GM21381 (cell line): Measurements from ENCODE around the gene ANXA8L1.
"Not testable (repeated sequence)": the region's sequence is repeated elsewhere in the genome, so short reads cannot be mapped to it uniquely, and the experiment has no call there.

Source experiments
- ATAC-seq: cut with Tn5 transposase; IDR thresholded peaks from one replicate; pipeline ENCODE4 v1.9.1; 2021; ENCODE audit warnings: mild to moderate bottlenecking, moderate library complexity; ENCODE audit not compliant: unreplicated experiment

Gene ANXA8L1

GRCh38 chr10:46375406-46375805 is at the start of gene ANXA8L1:
ANXA8L1 (plus strand) TSS chr10:46375776; CDS start chr10:46375852, 76 bp downstream.
- ATAC-seq = not testable (repeated sequence)

GRCh38 chr10:46326066-46326465 is 49.5 kb upstream of the ANXA8L1 start:
- ATAC-seq = no peak

GRCh38 chr10:46326971-46327370 is 48.6 kb upstream of the ANXA8L1 start:
- no peak for ATAC-seq

- no peak for ATAC-seq
Measured at GRCh38 chr10:46327685-46328084, 47.9 kb upstream of the ANXA8L1 start.

GRCh38 chr10:46328853-46329689 is 46.5 kb upstream of the ANXA8L1 start:
- no peak for ATAC-seq

GRCh38 chr10:46329690-46330016 is 45.9 kb upstream of the ANXA8L1 start:
- ATAC-seq = no peak

GRCh38 chr10:46330894-46331293 is 44.7 kb upstream of the ANXA8L1 start:
- no peak for ATAC-seq

- not testable (repeated sequence) for ATAC-seq
Measured at GRCh38 chr10:46365484-46365883, 10.1 kb upstream of the ANXA8L1 start.

GRCh38 chr10:46367209-46367608 is 8.4 kb upstream of the ANXA8L1 start:
- ATAC-seq = not testable (repeated sequence)

- ATAC-seq = not testable (repeated sequence)
Measured at GRCh38 chr10:46367666-46368240, 7.8 kb upstream of the ANXA8L1 start.

GRCh38 chr10:46368956-46369355 is 6.6 kb upstream of the ANXA8L1 start:
- ATAC-seq = not testable (repeated sequence)

GRCh38 chr10:46374410-46374809 is 1.2 kb upstream of the ANXA8L1 start:
- not testable (repeated sequence) for ATAC-seq

GRCh38 chr10:46377022-46377421 is 1.4 kb downstream of the ANXA8L1 start:
- not testable (repeated sequence) for ATAC-seq

- ATAC-seq = not testable (repeated sequence)
Measured at GRCh38 chr10:46377651-46378050, 2.1 kb downstream of the ANXA8L1 start.

- ATAC-seq = not testable (repeated sequence)
Measured at GRCh38 chr10:46378108-46378507, 2.5 kb downstream of the ANXA8L1 start.

- ATAC-seq = not testable (repeated sequence)
Measured at GRCh38 chr10:46379233-46379848, 3.8 kb downstream of the ANXA8L1 start.

- not testable (repeated sequence) for ATAC-seq
Measured at GRCh38 chr10:46385858-46386257, 10.3 kb downstream of the ANXA8L1 start.

GRCh38 chr10:46386694-46387093 is 11.1 kb downstream of the ANXA8L1 start:
- not testable (repeated sequence) for ATAC-seq

- ATAC-seq = not testable (repeated sequence)
Measured at GRCh38 chr10:46387309-46387902, 11.8 kb downstream of the ANXA8L1 start.

- ATAC-seq = not testable (repeated sequence)
Measured at GRCh38 chr10:46391422-46391821, 15.8 kb downstream of the ANXA8L1 start.
